Pericardium fibroblast (primary cell): Measurements from ENCODE around the gene CCNB2. TPM values are rescaled to one million over a fixed set of nuclear protein-coding genes. Genes with fewer than 3 reads are reported as not detected.

Experiments
- total RNA-seq: library from RNA; depleted of rRNA; stranded (reverse); fragments of >200 nt; gene quantifications from 2 replicates; pipeline ENCODE4 v1.2.3, GENCODE V29; 2015

Gene CCNB2
- total RNA-seq: 4.9 TPM in 2 replicates

DNA sequence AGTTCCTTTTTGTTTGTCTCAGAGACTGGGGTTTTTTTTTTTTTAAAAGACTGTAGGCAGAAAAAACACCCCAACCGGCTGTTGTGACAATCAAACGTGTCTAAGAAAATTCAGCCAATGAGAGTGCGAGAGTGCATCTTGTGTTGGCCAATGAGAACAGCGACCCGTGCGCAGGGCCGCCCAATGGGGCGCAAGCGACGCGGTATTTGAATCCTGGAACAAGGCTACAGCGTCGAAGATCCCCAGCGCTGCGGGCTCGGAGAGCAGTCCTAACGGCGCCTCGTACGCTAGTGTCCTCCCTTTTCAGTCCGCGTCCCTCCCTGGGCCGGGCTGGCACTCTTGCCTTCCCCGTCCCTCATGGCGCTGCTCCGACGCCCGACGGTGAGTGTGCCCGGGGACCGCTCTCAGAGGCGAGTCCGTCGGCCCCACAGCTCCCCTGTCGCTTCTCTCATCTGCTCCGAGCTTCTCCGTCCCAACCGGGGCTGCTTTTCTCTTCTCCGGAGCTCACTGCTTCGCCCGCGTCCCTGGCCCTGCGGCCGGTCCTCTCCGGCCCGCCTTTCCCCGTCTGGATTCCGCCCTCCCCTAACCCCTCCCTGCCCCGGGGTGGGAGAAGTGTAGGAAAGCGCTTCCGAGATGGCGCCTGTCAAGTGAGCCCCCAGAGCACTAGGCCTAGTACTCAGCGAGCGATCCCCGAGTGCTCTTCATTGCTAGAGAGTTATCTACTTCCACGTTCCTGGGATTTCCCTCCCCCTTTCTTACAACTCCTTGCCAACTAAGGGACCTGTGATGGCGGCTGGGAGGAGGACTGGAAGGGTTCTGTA is at the start of gene CCNB2:
Gene CCNB2, plus strand, starts transcription at position 235 of the 821 bp plus-strand sequence. Its CDS starts 123 bp downstream, at position 358.

Other genes starting within 250 kb of the CCNB2 start
- gene SLTM, start 171.5 kb upstream of the CCNB2 start, total RNA-seq: 27.4 and 38.5 TPM in 2 replicates
- 10.9 and 22.3 TPM in 2 replicates for gene RNF111, start 117.5 kb upstream of the CCNB2 start, total RNA-seq
- not detected in 2 replicates for gene LDHAL6B, start 101.7 kb downstream of the CCNB2 start, total RNA-seq